ENCODE measurements around the gene INPP5J. TPM values are rescaled to one million over a fixed set of nuclear protein-coding genes. Genes with fewer than 3 reads are reported as not detected.

The INPP5J gene
- polyA plus RNA-seq, 4 donors = 12.2 to 93.7 (median 48.0) TPM

DNA sequence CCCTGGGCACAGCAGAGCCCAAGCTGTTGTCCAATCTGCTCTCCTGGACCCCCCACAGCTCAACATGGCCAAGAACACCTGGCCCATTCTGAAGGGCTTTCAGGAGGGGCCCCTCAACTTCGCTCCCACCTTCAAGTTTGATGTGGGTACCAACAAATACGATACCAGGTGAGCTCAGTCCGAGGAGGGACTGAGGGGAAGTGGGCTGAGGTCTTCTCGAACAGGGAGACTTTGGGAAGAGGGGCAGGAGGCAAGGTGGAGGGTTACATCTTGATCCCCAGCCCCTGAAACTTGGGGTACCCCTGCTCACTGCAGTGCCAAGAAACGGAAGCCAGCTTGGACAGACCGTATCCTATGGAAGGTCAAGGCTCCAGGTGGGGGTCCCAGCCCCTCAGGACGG, 5.4 kb downstream of the INPP5J start:
- FAIRE-seq (no peak), DNase-seq (no peak)
- Histone ChIP-seq H3K27ac (ENCODE audit: low read depth in 1 of 3, low read length in 2 of 3) (no peak overlapping the region), H3K4me3 (ENCODE audit: low read depth in 1 of 3, low read length in 3 of 3) (no peak overlapping the region), H3K9me3 (ENCODE audit: control insufficient read depth in 2 of 2, insufficient read depth in 1 of 2, low read depth in 1 of 2, low read length in 1 of 2) (no peaks in the 10 kb centered on the region), H3K27me3 (ENCODE audit: control insufficient read depth in 3 of 3, insufficient read depth in 3 of 3, low read length in 3 of 3) (no peaks in the 10 kb centered on the region), H3K36me3 (ENCODE audit: control insufficient read depth in 3 of 3, insufficient read depth in 2 of 3, low read depth in 1 of 3, low read length in 3 of 3) (peaks cover 0 to 67% (median 0%) of the 10 kb centered on the region in 3 donors), H3K4me1 (ENCODE audit: control insufficient read depth in 3 of 3, insufficient read depth in 2 of 3, low read depth in 1 of 3, low read length in 2 of 3) (peaks cover 2 to 14% (median 4%) of the 10 kb centered on the region in 3 donors)
- WGBS, 3 donors = 92 to 95% (median 92%) methylated on average over 7 of the region's 7 CpGs

DNA sequence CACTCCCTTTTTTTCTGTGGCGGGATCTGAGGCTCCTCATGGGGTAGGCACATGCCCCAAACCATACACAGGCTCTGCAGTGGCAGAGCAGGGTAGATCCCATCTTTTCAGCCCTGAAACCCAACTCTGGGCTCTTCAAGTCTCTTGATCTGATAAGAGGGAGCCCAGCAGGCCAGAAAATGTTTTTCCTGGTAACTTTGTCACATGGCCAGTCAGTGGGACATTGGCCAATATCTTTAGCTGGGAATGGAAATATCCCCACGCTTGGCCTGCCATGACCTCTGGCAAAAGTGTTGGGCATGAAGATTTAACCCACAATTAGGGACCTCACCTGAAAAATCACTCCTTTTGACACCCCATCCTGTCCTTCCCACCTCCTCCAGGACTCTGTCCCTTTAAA, 8.1 kb downstream of the INPP5J start:
- H3K27me3 ChIP-seq (ENCODE audit: control insufficient read depth in 3 of 3, insufficient read depth in 3 of 3, low read length in 3 of 3) = no peaks in the 10 kb centered on the region
- DNase-seq (no peak), FAIRE-seq (no peak)
- no peak overlapping the region for H3K4me3 ChIP-seq (ENCODE audit: low read depth in 1 of 3, low read length in 3 of 3)
- H3K27ac ChIP-seq (ENCODE audit: low read depth in 1 of 3, low read length in 2 of 3) = no peak overlapping the region
- no peaks in the 10 kb centered on the region for H3K9me3 ChIP-seq (ENCODE audit: control insufficient read depth in 2 of 2, insufficient read depth in 1 of 2, low read depth in 1 of 2, low read length in 1 of 2)
- WGBS, 3 donors = 77 to 95% (median 77%) methylated on average over 2 of the region's 2 CpGs
- peaks cover 0 to 73% (median 2%) of the 10 kb centered on the region in 3 donors for H3K36me3 ChIP-seq (ENCODE audit: control insufficient read depth in 3 of 3, insufficient read depth in 2 of 3, low read depth in 1 of 3, low read length in 3 of 3)
- peaks cover 0 to 4% (median 2%) of the 10 kb centered on the region in 3 donors for H3K4me1 ChIP-seq (ENCODE audit: control insufficient read depth in 3 of 3, insufficient read depth in 2 of 3, low read depth in 1 of 3, low read length in 2 of 3)

DNA sequence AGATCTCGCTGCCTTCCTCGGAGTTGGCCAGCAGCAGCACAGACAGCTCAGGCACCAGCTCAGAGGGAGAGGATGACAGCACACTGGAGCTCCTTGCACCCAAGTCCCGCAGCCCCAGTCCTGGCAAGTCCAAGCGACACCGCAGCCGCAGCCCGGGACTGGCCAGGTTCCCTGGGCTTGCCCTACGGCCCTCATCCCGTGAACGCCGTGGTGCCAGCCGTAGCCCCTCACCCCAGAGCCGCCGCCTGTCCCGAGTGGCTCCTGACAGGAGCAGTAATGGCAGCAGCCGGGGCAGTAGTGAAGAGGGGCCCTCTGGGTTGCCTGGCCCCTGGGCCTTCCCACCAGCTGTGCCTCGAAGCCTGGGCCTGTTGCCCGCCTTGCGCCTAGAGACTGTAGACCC, 11.1 kb downstream of the INPP5J start:
- Histone ChIP-seq H3K27me3 (ENCODE audit: control insufficient read depth in 3 of 3, insufficient read depth in 3 of 3, low read length in 3 of 3) (peaks cover 0 to 5% (median 0%) of the 10 kb centered on the region in 3 donors), H3K9me3 (ENCODE audit: control insufficient read depth in 2 of 2, insufficient read depth in 1 of 2, low read depth in 1 of 2, low read length in 1 of 2) (no peaks in the 10 kb centered on the region), H3K4me1 (ENCODE audit: control insufficient read depth in 3 of 3, insufficient read depth in 2 of 3, low read depth in 1 of 3, low read length in 2 of 3) (peaks cover 0 to 4% (median 0%) of the 10 kb centered on the region in 3 donors), H3K27ac (ENCODE audit: low read depth in 1 of 3, low read length in 2 of 3) (no peak overlapping the region), H3K36me3 (ENCODE audit: control insufficient read depth in 3 of 3, insufficient read depth in 2 of 3, low read depth in 1 of 3, low read length in 3 of 3) (peaks cover 0 to 43% (median 2%) of the 10 kb centered on the region in 3 donors), H3K4me3 (ENCODE audit: low read depth in 1 of 3, low read length in 3 of 3) (no peak overlapping the region)
- WGBS, 3 donors = 94% methylated on average over 16 to 19 of the region's 19 CpGs
- DNase-seq = no peak
- no peak for FAIRE-seq

DNA sequence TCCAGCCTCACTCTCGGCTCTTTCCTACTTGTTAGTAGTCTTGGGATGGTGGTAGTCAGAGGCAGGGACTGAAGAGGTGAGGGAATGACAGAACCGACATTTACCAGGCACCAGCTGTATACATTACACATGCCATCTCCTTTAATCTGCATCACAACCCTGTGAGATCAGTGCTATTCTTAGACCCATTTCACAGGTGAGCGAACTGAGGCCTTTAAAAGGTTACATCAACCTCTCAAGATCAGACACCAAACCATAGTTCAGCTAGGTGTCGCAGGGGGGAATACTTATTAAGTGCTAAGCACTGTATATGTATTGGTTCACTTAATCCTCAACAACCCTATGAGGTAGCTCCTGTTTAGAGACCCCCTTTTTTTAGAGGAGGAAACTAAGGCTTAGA, 11.9 kb downstream of the INPP5J start:
- Histone ChIP-seq H3K4me3 (ENCODE audit: low read depth in 1 of 3, low read length in 3 of 3) (no peak overlapping the region), H3K36me3 (ENCODE audit: control insufficient read depth in 3 of 3, insufficient read depth in 2 of 3, low read depth in 1 of 3, low read length in 3 of 3) (peaks cover 0 to 43% (median 2%) of the 10 kb centered on the region in 3 donors), H3K4me1 (ENCODE audit: control insufficient read depth in 3 of 3, insufficient read depth in 2 of 3, low read depth in 1 of 3, low read length in 2 of 3) (peaks cover 0 to 4% (median 0%) of the 10 kb centered on the region in 3 donors), H3K27ac (ENCODE audit: low read depth in 1 of 3, low read length in 2 of 3) (no peak overlapping the region), H3K27me3 (ENCODE audit: control insufficient read depth in 3 of 3, insufficient read depth in 3 of 3, low read length in 3 of 3) (peaks cover 0 to 11% (median 5%) of the 10 kb centered on the region in 3 donors), H3K9me3 (ENCODE audit: control insufficient read depth in 2 of 2, insufficient read depth in 1 of 2, low read depth in 1 of 2, low read length in 1 of 2) (no peaks in the 10 kb centered on the region)
- FAIRE-seq = no peak
- 87 to 89% (median 87%) methylated on average over 4 of the region's 4 CpGs for WGBS, 3 donors
- no peak for DNase-seq

DNA sequence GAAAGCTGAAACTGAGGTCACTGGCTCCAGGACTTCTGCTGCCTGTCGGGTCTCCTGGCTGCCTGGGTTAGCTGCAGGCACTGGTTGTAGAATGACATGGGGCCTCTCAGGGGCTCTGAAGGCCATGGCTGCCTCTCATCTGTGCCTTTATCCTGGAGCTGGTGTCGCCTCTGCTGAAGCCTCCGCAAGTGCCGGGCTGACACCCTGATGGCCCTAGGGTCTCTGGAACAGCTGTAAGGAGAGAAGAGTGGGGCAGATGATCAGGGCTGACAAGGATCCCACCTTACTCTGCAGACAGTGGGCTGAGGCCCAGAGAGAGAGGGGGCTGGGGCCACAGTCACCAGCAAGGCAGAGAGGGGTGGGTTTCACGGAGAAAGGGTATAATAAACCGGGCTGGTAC, 12.9 kb downstream of the INPP5J start:
- H3K4me3 ChIP-seq (ENCODE audit: low read depth in 1 of 3, low read length in 3 of 3) = no peak overlapping the region
- H3K27ac ChIP-seq (ENCODE audit: low read depth in 1 of 3, low read length in 2 of 3) = no peak overlapping the region
- H3K36me3 ChIP-seq (ENCODE audit: control insufficient read depth in 3 of 3, insufficient read depth in 2 of 3, low read depth in 1 of 3, low read length in 3 of 3) = peaks cover 0 to 35% (median 2%) of the 10 kb centered on the region in 3 donors
- no peak for DNase-seq
- H3K27me3 ChIP-seq (ENCODE audit: control insufficient read depth in 3 of 3, insufficient read depth in 3 of 3, low read length in 3 of 3) = peaks cover 0 to 22% (median 7%) of the 10 kb centered on the region in 3 donors
- peaks cover 0 to 4% (median 0%) of the 10 kb centered on the region in 3 donors for H3K4me1 ChIP-seq (ENCODE audit: control insufficient read depth in 3 of 3, insufficient read depth in 2 of 3, low read depth in 1 of 3, low read length in 2 of 3)
- WGBS, 3 donors = 86 to 90% (median 89%) methylated on average over 6 of the region's 6 CpGs
- no peaks in the 10 kb centered on the region for H3K9me3 ChIP-seq (ENCODE audit: control insufficient read depth in 2 of 2, insufficient read depth in 1 of 2, low read depth in 1 of 2, low read length in 1 of 2)
- no peak for FAIRE-seq

DNA sequence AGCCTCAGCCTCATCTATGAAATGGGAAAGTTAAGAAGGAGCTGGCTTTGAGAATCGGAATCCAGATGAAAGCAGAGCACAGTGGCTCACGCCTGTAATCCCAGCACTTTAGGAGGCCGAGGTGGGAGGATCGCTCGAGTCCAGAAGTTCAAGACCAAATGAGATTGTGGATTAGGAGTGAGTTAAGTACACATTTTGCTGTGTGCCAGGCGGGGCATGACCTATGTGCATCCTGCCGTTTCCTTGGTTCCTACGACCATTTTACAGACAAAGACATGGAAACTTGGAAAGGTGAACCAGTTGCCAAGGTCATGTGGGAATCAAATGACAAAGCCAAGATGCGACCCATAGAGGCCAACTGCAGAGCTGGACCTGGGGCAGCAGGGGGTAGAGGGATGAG, 13.4 kb downstream of the INPP5J start:
- no peak overlapping the region for H3K27ac ChIP-seq (ENCODE audit: low read depth in 1 of 3, low read length in 2 of 3)
- DNase-seq = no peak
- peaks cover 0 to 31% (median 2%) of the 10 kb centered on the region in 3 donors for H3K36me3 ChIP-seq (ENCODE audit: control insufficient read depth in 3 of 3, insufficient read depth in 2 of 3, low read depth in 1 of 3, low read length in 3 of 3)
- peaks cover 0 to 4% (median 0%) of the 10 kb centered on the region in 3 donors for H3K4me1 ChIP-seq (ENCODE audit: control insufficient read depth in 3 of 3, insufficient read depth in 2 of 3, low read depth in 1 of 3, low read length in 2 of 3)
- H3K4me3 ChIP-seq (ENCODE audit: low read depth in 1 of 3, low read length in 3 of 3) = no peak overlapping the region
- no peaks in the 10 kb centered on the region for H3K9me3 ChIP-seq (ENCODE audit: control insufficient read depth in 2 of 2, insufficient read depth in 1 of 2, low read depth in 1 of 2, low read length in 1 of 2)
- 59 to 75% (median 75%) methylated on average over 9 of the region's 9 CpGs for WGBS, 3 donors
- no peak for FAIRE-seq
- H3K27me3 ChIP-seq (ENCODE audit: control insufficient read depth in 3 of 3, insufficient read depth in 3 of 3, low read length in 3 of 3) = peaks cover 0 to 25% (median 7%) of the 10 kb centered on the region in 3 donors

DNA sequence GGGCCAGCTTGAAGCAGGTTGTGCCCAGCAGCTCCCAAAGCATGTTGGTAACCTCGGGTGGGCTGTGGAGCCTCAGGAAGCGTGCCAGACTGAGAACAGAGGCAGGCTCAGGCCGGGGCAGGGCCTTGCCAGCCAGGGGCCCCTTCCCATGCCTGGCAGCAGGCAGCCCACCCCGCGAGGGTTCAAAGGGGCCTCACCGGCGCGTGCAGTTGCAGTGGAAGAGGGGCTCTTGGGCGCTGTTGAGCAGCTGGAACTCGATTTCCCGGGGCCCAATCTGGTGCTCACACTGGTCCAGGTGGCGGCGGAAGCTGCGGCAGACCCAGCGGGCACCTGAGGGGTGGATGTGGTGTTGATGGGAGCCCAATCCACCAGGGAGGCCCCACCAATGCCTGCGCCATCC, 13.9 kb downstream of the INPP5J start:
- no peak overlapping the region for H3K4me3 ChIP-seq (ENCODE audit: low read depth in 1 of 3, low read length in 3 of 3)
- H3K27ac ChIP-seq (ENCODE audit: low read depth in 1 of 3, low read length in 2 of 3) = no peak overlapping the region
- 90 to 94% (median 91%) methylated on average over 16 of the region's 16 CpGs for WGBS, 3 donors
- DNase-seq = no peak
- FAIRE-seq = no peak
- H3K4me1 ChIP-seq (ENCODE audit: control insufficient read depth in 3 of 3, insufficient read depth in 2 of 3, low read depth in 1 of 3, low read length in 2 of 3) = peaks cover 0 to under 1% (median 0%) of the 10 kb centered on the region in 3 donors
- peaks cover 0 to 28% (median 2%) of the 10 kb centered on the region in 3 donors for H3K36me3 ChIP-seq (ENCODE audit: control insufficient read depth in 3 of 3, insufficient read depth in 2 of 3, low read depth in 1 of 3, low read length in 3 of 3)
- H3K9me3 ChIP-seq (ENCODE audit: control insufficient read depth in 2 of 2, insufficient read depth in 1 of 2, low read depth in 1 of 2, low read length in 1 of 2) = no peaks in the 10 kb centered on the region
- peaks cover 0 to 25% (median 7%) of the 10 kb centered on the region in 3 donors for H3K27me3 ChIP-seq (ENCODE audit: control insufficient read depth in 3 of 3, insufficient read depth in 3 of 3, low read length in 3 of 3)

DNA sequence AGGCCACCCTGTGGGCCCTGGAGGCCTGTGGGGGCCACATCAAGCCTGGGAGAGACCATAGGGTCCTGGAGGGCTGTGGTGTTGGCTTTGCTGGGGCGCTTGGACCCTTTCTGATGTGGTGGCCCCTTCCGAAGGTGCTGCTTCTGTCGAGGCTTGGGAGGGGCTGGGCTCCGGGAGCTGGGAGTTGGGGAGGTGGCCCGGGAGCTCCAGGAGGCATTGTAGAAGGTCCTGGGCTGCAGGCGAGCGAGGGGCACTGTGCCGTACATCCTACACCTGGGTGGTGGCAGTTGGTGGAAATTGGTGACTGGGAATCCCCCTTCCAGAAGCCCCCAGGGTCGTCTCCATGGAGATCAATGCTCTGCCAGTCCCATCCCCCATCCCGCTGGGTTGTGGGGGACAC, 15.0 kb downstream of the INPP5J start:
- 71 to 81% (median 77%) methylated on average over 9 to 10 of the region's 10 CpGs for WGBS, 3 donors
- Histone ChIP-seq H3K4me3 (ENCODE audit: low read depth in 1 of 3, low read length in 3 of 3) (no peak overlapping the region), H3K36me3 (ENCODE audit: control insufficient read depth in 3 of 3, insufficient read depth in 2 of 3, low read depth in 1 of 3, low read length in 3 of 3) (peaks cover 0 to 22% (median 2%) of the 10 kb centered on the region in 3 donors), H3K9me3 (ENCODE audit: control insufficient read depth in 2 of 2, insufficient read depth in 1 of 2, low read depth in 1 of 2, low read length in 1 of 2) (no peaks in the 10 kb centered on the region), H3K27ac (ENCODE audit: low read depth in 1 of 3, low read length in 2 of 3) (no peak overlapping the region), H3K4me1 (ENCODE audit: control insufficient read depth in 3 of 3, insufficient read depth in 2 of 3, low read depth in 1 of 3, low read length in 2 of 3) (no peaks in the 10 kb centered on the region), H3K27me3 (ENCODE audit: control insufficient read depth in 3 of 3, insufficient read depth in 3 of 3, low read length in 3 of 3) (peaks cover 0 to 25% (median 7%) of the 10 kb centered on the region in 3 donors)
- FAIRE-seq = no peak
- DNase-seq = no peak

DNA sequence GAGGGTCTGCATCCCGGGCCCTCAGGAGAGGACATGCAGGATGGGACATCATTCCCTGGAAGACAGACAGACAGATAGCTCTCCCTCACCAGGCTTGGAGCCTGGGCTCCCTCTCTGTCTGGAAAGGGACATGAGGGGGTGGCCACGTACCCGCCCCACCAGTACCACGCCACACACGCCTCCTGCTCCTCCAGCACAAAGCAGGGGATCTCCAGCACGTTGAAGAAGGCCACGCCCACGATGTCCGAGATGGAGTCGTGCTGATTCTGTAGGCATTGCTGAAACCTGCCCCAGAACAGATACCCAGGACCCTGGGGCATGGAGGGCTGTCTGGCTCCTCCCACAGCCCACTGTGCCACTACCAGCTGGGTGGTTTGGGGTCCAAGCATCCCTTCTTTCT, 15.4 kb downstream of the INPP5J start:
- Histone ChIP-seq H3K27me3 (ENCODE audit: control insufficient read depth in 3 of 3, insufficient read depth in 3 of 3, low read length in 3 of 3) (peaks cover 0 to 25% (median 7%) of the 10 kb centered on the region in 3 donors), H3K4me1 (ENCODE audit: control insufficient read depth in 3 of 3, insufficient read depth in 2 of 3, low read depth in 1 of 3, low read length in 2 of 3) (no peaks in the 10 kb centered on the region), H3K9me3 (ENCODE audit: control insufficient read depth in 2 of 2, insufficient read depth in 1 of 2, low read depth in 1 of 2, low read length in 1 of 2) (no peaks in the 10 kb centered on the region), H3K27ac (ENCODE audit: low read depth in 1 of 3, low read length in 2 of 3) (no peak overlapping the region), H3K36me3 (ENCODE audit: control insufficient read depth in 3 of 3, insufficient read depth in 2 of 3, low read depth in 1 of 3, low read length in 3 of 3) (peaks cover 0 to 18% (median 2%) of the 10 kb centered on the region in 3 donors), H3K4me3 (ENCODE audit: low read depth in 1 of 3, low read length in 3 of 3) (no peak overlapping the region)
- FAIRE-seq (no peak), DNase-seq (no peak)
- 67 to 77% (median 72%) methylated on average over 10 of the region's 10 CpGs for WGBS, 3 donors

All from small intestine (tissue), 7 donors.